Measurements from ENCODE around the gene SPATA9. TPM values are rescaled to one million over a fixed set of nuclear protein-coding genes. Genes with fewer than 3 reads are reported as not detected.

The SPATA9 gene
- total and polyA plus RNA-seq, 2 of the 13 experiments (the other 11 are each of a cell fraction or from before 2014, with no cell fraction given): not detected

GRCh38 chr5:95730730-95731570 is 48.2 kb upstream of the SPATA9 start, which contains the start of gene RHOBTB3 (continued):
- no peak for TF ChIP-seq AGO1 (IDR thresholded peaks at IDR 0.05; ENCODE audit: low read depth, low read length, poor library complexity, severe bottlenecking)
- no peak for TF ChIP-seq MAFK (conservative IDR thresholded peaks at IDR 0.05 in 1 of 2, IDR thresholded peaks at IDR 0.05 in 1 of 2; ENCODE audit: low read length in 2 of 2)
- TF ChIP-seq, protein P1, sequence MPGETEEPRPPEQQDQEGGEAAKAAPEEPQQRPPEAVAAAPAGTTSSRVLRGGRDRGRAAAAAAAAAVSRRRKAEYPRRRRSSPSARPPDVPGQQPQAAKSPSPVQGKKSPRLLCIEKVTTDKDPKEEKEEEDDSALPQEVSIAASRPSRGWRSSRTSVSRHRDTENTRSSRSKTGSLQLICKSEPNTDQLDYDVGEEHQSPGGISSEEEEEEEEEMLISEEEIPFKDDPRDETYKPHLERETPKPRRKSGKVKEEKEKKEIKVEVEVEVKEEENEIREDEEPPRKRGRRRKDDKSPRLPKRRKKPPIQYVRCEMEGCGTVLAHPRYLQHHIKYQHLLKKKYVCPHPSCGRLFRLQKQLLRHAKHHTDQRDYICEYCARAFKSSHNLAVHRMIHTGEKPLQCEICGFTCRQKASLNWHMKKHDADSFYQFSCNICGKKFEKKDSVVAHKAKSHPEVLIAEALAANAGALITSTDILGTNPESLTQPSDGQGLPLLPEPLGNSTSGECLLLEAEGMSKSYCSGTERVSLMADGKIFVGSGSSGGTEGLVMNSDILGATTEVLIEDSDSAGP (CRISPR knock-in tag; IDR thresholded peaks at IDR 0.05; ENCODE audit: borderline replicate concordance): no peak
- TF ChIP-seq ZNF672 (CRISPR knock-in tag; IDR thresholded peaks at IDR 0.05): no peak
- TF ChIP-seq NKX3-1 (CRISPR knock-in tag; IDR thresholded peaks at IDR 0.05): no peak
- TF ChIP-seq POLR2AphosphoS2 (IDR thresholded peaks at IDR 0.05; ENCODE audit: low read depth, low read length): no peak
- TF ChIP-seq MAZ (IDR thresholded peaks at IDR 0.05; ENCODE audit: borderline replicate concordance, low read depth, low read length): peak; percentile 58; the same call in 1 of the 2 replicates
- TF ChIP-seq MAZ (CRISPR knock-in tag; IDR thresholded peaks at IDR 0.05; ENCODE audit: low read depth): peak; percentile 88
- TF ChIP-seq, protein P2, sequence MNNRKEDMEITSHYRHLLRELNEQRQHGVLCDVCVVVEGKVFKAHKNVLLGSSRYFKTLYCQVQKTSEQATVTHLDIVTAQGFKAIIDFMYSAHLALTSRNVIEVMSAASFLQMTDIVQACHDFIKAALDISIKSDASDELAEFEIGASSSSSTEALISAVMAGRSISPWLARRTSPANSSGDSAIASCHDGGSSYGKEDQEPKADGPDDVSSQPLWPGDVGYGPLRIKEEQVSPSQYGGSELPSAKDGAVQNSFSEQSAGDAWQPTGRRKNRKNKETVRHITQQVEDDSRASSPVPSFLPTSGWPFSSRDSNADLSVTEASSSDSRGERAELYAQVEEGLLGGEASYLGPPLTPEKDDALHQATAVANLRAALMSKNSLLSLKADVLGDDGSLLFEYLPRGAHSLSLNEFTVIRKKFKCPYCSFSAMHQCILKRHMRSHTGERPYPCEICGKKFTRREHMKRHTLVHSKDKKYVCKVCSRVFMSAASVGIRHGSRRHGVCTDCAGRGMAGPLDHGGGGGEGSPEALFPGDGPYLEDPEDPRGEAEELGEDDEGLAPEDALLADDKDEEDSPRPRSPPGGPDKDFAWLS (CRISPR knock-in tag; IDR thresholded peaks at IDR 0.05; ENCODE audit: borderline replicate concordance): no peak
- no peak for TF ChIP-seq JUND (CRISPR knock-in tag; IDR thresholded peaks at IDR 0.05)
- TF ChIP-seq ZNF251 (CRISPR knock-in tag; IDR thresholded peaks at IDR 0.05): no peak
- no peak for TF ChIP-seq YEATS2 (CRISPR knock-in tag; IDR thresholded peaks at IDR 0.05; ENCODE audit: borderline replicate concordance)
- TF ChIP-seq ATF6 (CRISPR knock-in tag; conservative IDR thresholded peaks at IDR 0.05): no peak
- TF ChIP-seq ZNF687 (CRISPR knock-in tag; IDR thresholded peaks at IDR 0.05): peak; percentile 82; the same call in 1 of the 2 replicates
- TF ChIP-seq ZNF282 (IDR thresholded peaks at IDR 0.05; ENCODE audit: partially characterized antibody): no peak
- no peak for TF ChIP-seq ZNF569 (CRISPR knock-in tag; IDR thresholded peaks at IDR 0.05; ENCODE audit: borderline replicate concordance)
- TF ChIP-seq, protein P3, sequence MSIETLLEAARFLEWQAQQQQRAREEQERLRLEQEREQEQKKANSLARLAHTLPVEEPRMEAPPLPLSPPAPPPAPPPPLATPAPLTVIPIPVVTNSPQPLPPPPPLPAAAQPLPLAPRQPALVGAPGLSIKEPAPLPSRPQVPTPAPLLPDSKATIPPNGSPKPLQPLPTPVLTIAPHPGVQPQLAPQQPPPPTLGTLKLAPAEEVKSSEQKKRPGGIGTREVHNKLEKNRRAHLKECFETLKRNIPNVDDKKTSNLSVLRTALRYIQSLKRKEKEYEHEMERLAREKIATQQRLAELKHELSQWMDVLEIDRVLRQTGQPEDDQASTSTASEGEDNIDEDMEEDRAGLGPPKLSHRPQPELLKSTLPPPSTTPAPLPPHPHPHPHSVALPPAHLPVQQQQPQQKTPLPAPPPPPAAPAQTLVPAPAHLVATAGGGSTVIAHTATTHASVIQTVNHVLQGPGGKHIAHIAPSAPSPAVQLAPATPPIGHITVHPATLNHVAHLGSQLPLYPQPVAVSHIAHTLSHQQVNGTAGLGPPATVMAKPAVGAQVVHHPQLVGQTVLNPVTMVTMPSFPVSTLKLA (IDR thresholded peaks at IDR 0.05): no peak
